ENCODE measurements around the gene AARSD1.
"Not testable (repeated sequence)": the region's sequence is repeated elsewhere in the genome, so short reads cannot be mapped to it uniquely, and the experiment has no call there.

Gene AARSD1

GRCh38 chr17:42969001-42969581, 4.8 kb upstream of the AARSD1 start:
- peaks cover 8% of the 10 kb centered on the region for H3K4me1 Mint-ChIP-seq
- DNase-seq = no peak
- CTCF ChIA-PET = interaction anchor here (1.1 kb wide), 1 partner anchor 28 kb away, joined by 3 read pairs; no protein-coding TSS in a partner anchor
- H3K9me3 Mint-ChIP-seq = no peaks in the 10 kb centered on the region
- no peak overlapping the region for H3K4me3 Mint-ChIP-seq
- no peaks in the 10 kb centered on the region for H3K27me3 Mint-ChIP-seq
- no peak overlapping the region for H3K27ac Mint-ChIP-seq
- H3K36me3 Mint-ChIP-seq = no peaks in the 10 kb centered on the region

GRCh38 chr17:42967925-42968324, 3.7 kb upstream of the AARSD1 start:
- no peak for DNase-seq
- Mint-ChIP-seq H3K27ac (no peak overlapping the region), H3K4me3 (no peak overlapping the region), H3K36me3 (peaks cover 3% of the 10 kb centered on the region), H3K4me1 (peaks cover 17% of the 10 kb centered on the region), H3K27me3 (no peaks in the 10 kb centered on the region), H3K9me3 (no peaks in the 10 kb centered on the region)
- CTCF ChIA-PET = no interaction called here

GRCh38 chr17:42953669-42954068, 10.6 kb downstream of the AARSD1 start:
- no peaks in the 10 kb centered on the region for H3K4me1 Mint-ChIP-seq
- DNase-seq = no peak
- H3K36me3 Mint-ChIP-seq = peaks cover 42% of the 10 kb centered on the region
- H3K9me3 Mint-ChIP-seq = no peaks in the 10 kb centered on the region
- H3K27ac Mint-ChIP-seq = no peak overlapping the region
- H3K4me3 Mint-ChIP-seq = no peak overlapping the region
- CTCF ChIA-PET = no interaction called here
- no peaks in the 10 kb centered on the region for H3K27me3 Mint-ChIP-seq

- Mint-ChIP-seq H3K27me3 (no peaks in the 10 kb centered on the region), H3K27ac (no peak overlapping the region), H3K4me3 (no peak overlapping the region), H3K36me3 (peaks cover 29% of the 10 kb centered on the region), H3K9me3 (no peaks in the 10 kb centered on the region), H3K4me1 (no peaks in the 10 kb centered on the region)
- no peak for DNase-seq
- CTCF ChIA-PET = no interaction called here
Measured at GRCh38 chr17:42950044-42950783, 14.0 kb downstream of the AARSD1 start.

- CTCF ChIA-PET = no interaction called here
- H3K4me1 Mint-ChIP-seq = no peaks in the 10 kb centered on the region
- peaks cover 12% of the 10 kb centered on the region for H3K36me3 Mint-ChIP-seq
- no peak overlapping the region for H3K4me3 Mint-ChIP-seq
- no peak overlapping the region for H3K27ac Mint-ChIP-seq
- H3K27me3 Mint-ChIP-seq = no peaks in the 10 kb centered on the region
- no peaks in the 10 kb centered on the region for H3K9me3 Mint-ChIP-seq
- DNase-seq = no peak
Measured at GRCh38 chr17:42946812-42947211, 17.4 kb downstream of the AARSD1 start.

GRCh38 chr17:42944211-42944610, 20.0 kb downstream of the AARSD1 start:
- DNase-seq = no peak
- CTCF ChIA-PET = no interaction called here
- peaks cover 1% of the 10 kb centered on the region for H3K36me3 Mint-ChIP-seq
- no peaks in the 10 kb centered on the region for H3K27me3 Mint-ChIP-seq
- H3K4me3 Mint-ChIP-seq = no peak overlapping the region
- no peaks in the 10 kb centered on the region for H3K4me1 Mint-ChIP-seq
- H3K27ac Mint-ChIP-seq = no peak overlapping the region
- no peaks in the 10 kb centered on the region for H3K9me3 Mint-ChIP-seq

DNA sequence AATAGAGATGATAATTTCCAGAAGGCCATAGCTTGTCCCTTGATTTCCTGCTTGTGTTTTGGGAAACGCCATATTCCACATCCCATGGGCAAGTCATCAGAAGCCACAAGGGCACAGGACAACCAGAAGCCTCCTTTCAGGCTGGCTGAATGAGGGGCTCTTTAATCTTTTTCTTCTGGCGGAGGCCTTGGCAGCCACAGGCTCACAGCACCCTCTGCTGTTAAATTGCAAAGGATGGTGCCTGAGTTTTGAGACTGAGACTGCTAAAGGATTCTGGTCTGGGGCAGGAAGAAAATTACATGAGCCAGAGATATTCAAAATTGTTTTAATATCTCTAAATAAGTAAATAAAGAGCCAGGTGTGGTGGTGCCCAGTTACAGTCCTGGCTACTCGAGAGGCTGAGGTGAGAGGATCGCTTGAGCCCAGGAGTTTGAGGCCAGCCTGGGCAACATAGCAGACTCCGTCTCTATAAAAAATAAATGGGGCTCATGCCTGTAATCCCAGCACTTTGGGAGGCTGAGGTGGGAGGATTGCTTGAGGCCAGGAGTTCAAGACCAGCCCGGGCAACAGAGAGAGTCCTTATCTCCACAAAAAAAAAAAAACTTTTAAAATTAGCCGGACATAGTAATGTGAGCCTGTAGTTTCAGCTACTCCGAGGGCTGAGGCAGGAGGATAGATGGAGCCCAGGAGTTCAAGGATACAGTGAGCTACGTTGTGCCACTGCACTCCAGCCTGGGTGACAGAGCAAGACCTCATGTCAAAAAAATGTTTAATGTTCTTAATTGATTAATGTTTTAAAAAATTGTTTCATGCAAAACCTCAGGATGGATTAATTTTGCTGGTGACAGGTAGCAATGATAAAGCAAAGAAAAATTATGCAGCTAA, 26.3 kb downstream of the AARSD1 start:
- no peak overlapping the region for H3K4me3 Mint-ChIP-seq
- peak; percentile 42 for DNase-seq
- no peaks in the 10 kb centered on the region for H3K36me3 Mint-ChIP-seq
- H3K4me1 Mint-ChIP-seq = no peaks in the 10 kb centered on the region
- peaks cover 25% of the 10 kb centered on the region for H3K27me3 Mint-ChIP-seq
- H3K27ac Mint-ChIP-seq = no peak overlapping the region
- CTCF ChIA-PET = interaction anchor here (1.2 to 1.6 kb wide), 2 partner anchors 9 to 117 kb away, joined by 3 to 4 read pairs; no protein-coding TSS in a partner anchor
- no peaks in the 10 kb centered on the region for H3K9me3 Mint-ChIP-seq

GRCh38 chr17:42929497-42929844, 34.8 kb downstream of the AARSD1 start:
- H3K36me3 Mint-ChIP-seq = no peaks in the 10 kb centered on the region
- CTCF ChIA-PET = interaction anchor here (0.7 to 2.0 kb wide), 9 partner anchors 9 to 346 kb away, joined by 3 to 9 read pairs (median 4); no protein-coding TSS in a partner anchor

DNA sequence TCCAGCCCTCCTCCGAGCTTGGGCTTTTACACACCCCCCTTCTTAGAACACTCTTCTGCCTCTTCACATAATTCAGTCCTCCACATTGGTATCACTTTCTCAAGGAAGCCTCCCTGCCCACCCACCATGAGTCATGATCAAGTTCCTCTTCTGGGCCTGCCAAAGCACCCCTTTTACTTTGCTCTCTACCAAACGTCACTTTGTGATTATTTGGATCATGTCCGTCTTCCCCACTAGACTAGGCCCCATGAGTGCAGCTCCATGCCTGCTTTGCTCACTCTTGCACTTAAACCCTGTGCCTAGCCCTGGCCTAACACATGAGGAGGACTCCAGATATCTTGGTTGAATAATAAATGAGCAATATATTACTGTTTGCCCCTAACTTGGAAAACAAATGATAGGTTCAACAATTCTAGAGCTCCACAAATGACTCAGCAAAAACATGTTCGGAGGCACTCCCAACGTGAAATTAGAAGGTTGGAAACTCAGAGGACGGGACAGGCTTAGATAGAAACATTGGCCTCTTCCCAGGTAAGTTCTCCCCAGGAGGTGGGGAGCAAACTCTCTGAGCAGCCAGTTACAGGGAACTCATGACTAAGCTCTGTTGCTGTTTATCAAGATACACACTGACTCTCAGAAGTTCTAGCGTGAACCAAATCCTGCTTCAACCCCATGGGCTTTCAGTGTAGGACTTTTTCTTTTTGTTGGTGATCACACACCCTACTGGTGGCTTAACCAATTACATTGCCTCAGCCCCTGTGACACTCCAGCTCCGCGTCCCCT, 35.3 kb downstream of the AARSD1 start:
- Mint-ChIP-seq H3K4me3 (no peak overlapping the region), H3K36me3 (no peaks in the 10 kb centered on the region), H3K4me1 (peaks cover 8% of the 10 kb centered on the region), H3K9me3 (no peaks in the 10 kb centered on the region), H3K27ac (no peak overlapping the region), H3K27me3 (peaks cover 7% of the 10 kb centered on the region)
- CTCF ChIA-PET = interaction anchor here (0.7 to 2.0 kb wide), 13 partner anchors 9 to 351 kb away, joined by 3 to 9 read pairs (median 4); partner anchors contain the start of gene PSMC3IP
- DNase-seq = peak; percentile 29

More at GRCh38 chr17:42929497-42929844, 34.8 kb downstream of the AARSD1 start:
- Mint-ChIP-seq H3K27ac (no peak overlapping the region), H3K27me3 (peaks cover 12% of the 10 kb centered on the region), H3K9me3 (no peaks in the 10 kb centered on the region), H3K4me1 (peaks cover 8% of the 10 kb centered on the region), H3K4me3 (no peak overlapping the region)
- DNase-seq = no peak

DNA sequence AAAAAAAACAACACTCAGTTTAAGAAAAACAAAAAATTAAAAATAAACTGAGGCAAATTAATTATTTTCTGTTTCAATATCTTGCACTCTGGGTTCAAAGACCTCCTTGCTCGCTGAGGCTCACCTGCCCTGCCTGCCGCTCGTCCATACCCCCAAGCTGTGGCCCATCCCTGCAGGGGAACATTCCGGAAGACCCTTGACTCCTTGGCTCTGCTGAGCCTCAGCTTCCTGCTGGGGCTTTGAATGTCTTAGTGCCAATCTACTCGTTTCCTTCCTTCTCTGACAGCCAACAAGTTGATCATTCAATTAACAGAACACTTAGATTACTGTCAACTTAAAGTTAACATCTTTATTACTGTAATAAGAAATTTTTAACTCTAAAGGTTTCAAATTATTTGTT, 39.4 kb downstream of the AARSD1 start:
- Mint-ChIP-seq H3K27ac (no peak overlapping the region), H3K36me3 (no peaks in the 10 kb centered on the region), H3K4me1 (peaks cover 6% of the 10 kb centered on the region), H3K27me3 (peaks cover 23% of the 10 kb centered on the region), H3K9me3 (no peaks in the 10 kb centered on the region), H3K4me3 (no peak overlapping the region)
- no peak for DNase-seq
- CTCF ChIA-PET = no interaction called here

DNA sequence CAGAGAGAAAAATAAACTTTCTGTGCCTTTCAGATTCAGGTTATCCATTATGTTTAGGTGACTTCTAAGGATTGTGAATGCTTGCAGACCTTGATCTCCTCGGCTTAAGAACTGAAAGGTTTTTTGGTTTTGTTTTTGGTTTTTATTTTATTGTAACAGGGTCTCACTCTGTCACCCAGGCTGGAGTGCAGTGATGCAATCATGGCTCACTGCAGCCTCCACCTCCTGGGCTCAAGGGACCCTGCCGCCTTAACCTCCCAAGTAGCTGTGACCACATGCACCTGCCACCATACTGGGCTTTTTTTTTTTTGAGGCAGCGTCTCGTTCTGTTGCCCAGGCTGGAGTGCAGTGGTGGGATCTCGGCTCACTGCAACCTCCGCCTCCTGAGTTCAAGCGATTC, 40.8 kb downstream of the AARSD1 start:
- H3K9me3 Mint-ChIP-seq, H3K27ac Mint-ChIP-seq, DNase-seq, H3K4me1 Mint-ChIP-seq, H3K4me3 Mint-ChIP-seq, H3K36me3 Mint-ChIP-seq, CTCF ChIA-PET: not testable (repeated sequence)
- peaks cover 32% of the 10 kb centered on the region for H3K27me3 Mint-ChIP-seq

DNA sequence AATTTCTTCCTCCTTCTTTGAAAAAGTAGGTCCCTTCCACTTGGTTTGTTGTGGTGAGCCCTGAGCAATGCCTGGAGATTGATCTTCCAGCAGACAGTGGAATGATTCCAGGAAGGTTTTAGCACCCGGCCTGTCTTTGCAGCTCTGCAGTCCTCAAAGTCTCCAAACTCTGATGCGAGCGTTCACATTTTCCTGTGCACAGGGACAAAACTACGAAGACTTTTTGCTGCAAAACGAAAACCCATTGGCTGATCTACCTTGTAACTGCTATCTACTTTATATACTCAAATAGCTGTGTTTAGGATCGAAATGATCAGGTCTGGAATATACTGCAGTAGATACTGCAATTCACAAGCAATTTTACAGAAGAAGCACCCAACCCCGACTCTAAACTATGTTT, 42.0 kb downstream of the AARSD1 start:
- no peaks in the 10 kb centered on the region for H3K36me3 Mint-ChIP-seq
- CTCF ChIA-PET = interaction anchor here (0.9 kb wide), 1 partner anchor 9 kb away, joined by 4 read pairs; no protein-coding TSS in a partner anchor
- H3K9me3 Mint-ChIP-seq = no peaks in the 10 kb centered on the region
- DNase-seq = no peak
- no peak overlapping the region for H3K4me3 Mint-ChIP-seq
- peaks cover 32% of the 10 kb centered on the region for H3K27me3 Mint-ChIP-seq
- H3K27ac Mint-ChIP-seq = no peak overlapping the region
- H3K4me1 Mint-ChIP-seq = no peaks in the 10 kb centered on the region

DNA sequence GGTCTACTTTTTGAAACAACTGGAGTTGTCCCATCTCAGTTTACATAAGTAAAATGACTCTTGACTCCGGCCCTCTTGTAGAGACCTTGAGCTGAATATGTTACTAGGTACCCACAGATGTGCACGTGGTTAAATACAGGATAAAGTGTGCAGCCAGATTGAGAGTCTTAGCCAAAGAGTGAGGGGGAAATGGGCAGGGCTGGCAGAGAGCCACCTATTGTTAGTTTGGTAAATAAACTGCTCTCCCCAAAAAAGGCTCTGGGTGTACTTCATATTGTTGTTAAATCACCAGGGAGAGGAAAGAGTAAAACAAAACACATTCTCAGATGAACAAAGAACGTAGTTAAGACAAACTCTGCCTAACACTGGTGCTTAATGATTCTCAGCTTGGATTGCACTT, 43.3 kb downstream of the AARSD1 start:
- Mint-ChIP-seq H3K27me3 (peaks cover 36% of the 10 kb centered on the region), H3K27ac (no peak overlapping the region), H3K4me1 (no peaks in the 10 kb centered on the region), H3K4me3 (no peak overlapping the region), H3K9me3 (no peaks in the 10 kb centered on the region), H3K36me3 (no peaks in the 10 kb centered on the region)
- no peak for DNase-seq
- CTCF ChIA-PET = interaction anchor here (1.7 kb wide), 1 partner anchor 8 kb away, joined by 6 read pairs; no protein-coding TSS in a partner anchor
